Left colon (tissue), 2 donors: Measurements from ENCODE around the gene SPAAR. TPM values are rescaled to one million over a fixed set of nuclear protein-coding genes. Genes with fewer than 3 reads are reported as not detected.
"Not testable (repeated sequence)": the region's sequence is repeated elsewhere in the genome, so short reads cannot be mapped to it uniquely, and the experiment has no call there.

ENCODE experiments used
- ATAC-seq: fragments of 200-7000 bp; cut with Tn5 transposase; one replicate; pipeline ENCODE4 v1.9.1; 2020; ENCODE audit warnings: mild to moderate bottlenecking, moderate library complexity
- DNase-seq, 2 donors: peaks; one replicate each; pipeline ENCODE4 v3.0.0-alpha.2; 2020
- intact Hi-C, 2 donors: fragments of 100-400 bp; cut with DNase I in 1 of 2; cut with micrococcal nuclease in 1 of 2; formaldehyde crosslinking; loops; one replicate each; pipeline versions ENCODE4 v1.11.2 to v1.14.0; 2022; cut with DNase I, micrococcal nuclease
- total RNA-seq, 2 donors: library from RNA; stranded (reverse); fragmentation: NEBNext Ultra II Directional; extraction: Animal tissue kit (Norgen Biotek cat#: 25700); gene quantifications; one replicate each; pipeline ENCODE4 v1.2.1, GENCODE V29; 2021
- donor health status: DM: no; HTN: no; CAD: no.
- donor health status: DM: yes; HTN: yes; CAD: no.

SPAAR gene
- total RNA-seq, 2 donors from 2014 or later: 1.3 to 2.1 TPM

GRCh38 chr9:35914301-35914807 lies 5.1 kb downstream of the SPAAR start:
- intact Hi-C loops: no loop called here
- DNase-seq: peak; percentile 73 to 79
- ATAC-seq: peak; percentile 63

GRCh38 chr9:35915681-35916294 lies 6.5 kb downstream of the SPAAR start:
- ATAC-seq (peak; percentile 35), DNase-seq (peak; percentile 57 to 62)
- intact Hi-C loops: no loop called here

DNA sequence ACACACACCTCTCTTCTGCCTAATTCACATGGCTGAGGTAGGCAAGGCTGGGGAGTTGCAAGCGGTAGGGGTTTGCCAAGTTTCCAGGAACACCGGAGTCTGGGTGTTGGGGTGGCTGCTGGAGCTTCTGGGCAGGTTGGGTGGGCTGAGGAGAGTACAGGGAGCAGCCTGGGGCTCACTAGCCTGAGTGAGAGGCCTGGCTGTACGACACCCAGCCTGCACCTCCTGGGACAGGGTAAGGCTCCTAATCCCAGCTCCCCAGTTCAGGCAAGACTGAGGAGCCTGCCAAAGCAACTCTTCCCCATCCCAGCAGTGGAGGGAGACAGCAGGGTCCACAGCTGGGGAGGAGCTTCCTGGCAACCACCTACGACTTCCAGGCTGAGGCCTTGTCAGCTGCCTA lies 8.0 kb downstream of the SPAAR start:
- no peak for ATAC-seq
- intact Hi-C loops: no loop called here
- no peak for DNase-seq

DNA sequence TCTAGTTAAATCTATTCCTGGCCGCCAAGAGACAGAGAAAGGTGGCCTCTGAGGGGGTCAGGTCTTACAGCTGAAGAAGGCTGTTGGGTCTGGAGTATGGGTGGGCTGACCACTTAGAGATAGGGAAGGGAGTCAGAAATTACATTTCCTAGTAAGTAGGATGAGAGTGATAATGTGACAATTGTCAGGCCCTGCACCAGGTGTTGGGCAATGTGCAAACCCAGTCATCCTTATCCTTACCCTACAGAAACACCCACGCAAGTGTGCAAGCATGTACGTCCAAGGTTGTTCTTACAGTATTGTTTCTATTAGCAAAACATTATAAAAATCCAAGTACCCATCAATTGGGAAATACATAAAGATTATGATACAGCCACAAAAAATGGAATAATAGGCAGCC lies 9.5 kb downstream of the SPAAR start:
- intact Hi-C loops: no loop called here
- DNase-seq (no peak), ATAC-seq (no peak)

GRCh38 chr9:35919212-35920008 lies 10.1 kb downstream of the SPAAR start:
- DNase-seq (no peak), ATAC-seq (peak; percentile 3)
- intact Hi-C loops: no loop called here

DNA sequence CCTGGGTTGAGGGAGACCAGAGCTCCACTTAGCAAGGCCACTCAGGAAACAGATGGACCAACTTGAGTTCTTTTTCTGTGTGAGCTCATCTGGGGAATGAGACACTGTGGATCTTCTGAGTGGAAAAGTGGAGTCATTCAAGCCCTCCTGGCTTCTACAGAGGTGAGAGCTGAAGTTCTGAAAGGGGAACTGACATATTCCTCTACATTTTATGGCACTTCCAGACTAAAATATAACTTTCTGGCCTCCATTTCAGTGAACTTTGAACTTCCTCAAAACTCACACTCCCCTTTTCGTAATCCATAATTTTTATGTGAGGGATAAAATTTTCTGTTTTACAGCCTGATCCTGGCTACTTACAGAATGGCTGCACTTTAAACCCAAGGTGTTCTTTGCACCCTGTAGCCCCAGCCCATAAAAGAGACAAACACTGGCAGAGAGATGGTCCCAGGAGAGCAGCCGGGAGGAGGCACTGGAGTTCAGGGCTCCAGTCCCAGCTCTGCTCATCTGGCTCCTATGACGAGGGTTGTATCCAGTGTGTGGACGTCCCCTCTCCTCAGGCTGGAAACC lies 10.8 kb downstream of the SPAAR start:
- intact Hi-C loops: no loop called here
- ATAC-seq: peak; percentile 73

DNA sequence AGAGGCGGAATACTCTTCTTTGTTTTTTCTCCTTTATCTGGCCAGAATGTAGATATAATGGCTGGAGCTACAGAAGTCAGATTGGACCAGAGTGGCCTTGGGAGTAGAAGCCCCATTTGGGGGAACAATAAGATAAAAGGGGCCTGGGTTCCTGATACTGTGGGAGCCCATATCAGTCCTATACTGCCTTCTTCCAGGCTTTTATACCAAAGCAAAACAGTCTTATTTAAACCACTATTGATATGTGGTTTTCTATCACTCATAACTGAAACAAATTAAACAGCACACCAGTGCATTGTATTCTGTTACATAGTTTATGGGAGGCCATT lies 14.3 kb downstream of the SPAAR start:
- ATAC-seq: no peak
- intact Hi-C loops: no loop called here
- DNase-seq: no peak

More for the DNA sequence above, 10.8 kb downstream of the SPAAR start:
- DNase-seq: peak; percentile 71 to 83

GRCh38 chr9:35923927-35924763 lies 14.9 kb downstream of the SPAAR start:
- ATAC-seq (peak; percentile 54), DNase-seq (peak in 1 of 2 donors; percentile 73)
- intact Hi-C loops: no loop called here

DNA sequence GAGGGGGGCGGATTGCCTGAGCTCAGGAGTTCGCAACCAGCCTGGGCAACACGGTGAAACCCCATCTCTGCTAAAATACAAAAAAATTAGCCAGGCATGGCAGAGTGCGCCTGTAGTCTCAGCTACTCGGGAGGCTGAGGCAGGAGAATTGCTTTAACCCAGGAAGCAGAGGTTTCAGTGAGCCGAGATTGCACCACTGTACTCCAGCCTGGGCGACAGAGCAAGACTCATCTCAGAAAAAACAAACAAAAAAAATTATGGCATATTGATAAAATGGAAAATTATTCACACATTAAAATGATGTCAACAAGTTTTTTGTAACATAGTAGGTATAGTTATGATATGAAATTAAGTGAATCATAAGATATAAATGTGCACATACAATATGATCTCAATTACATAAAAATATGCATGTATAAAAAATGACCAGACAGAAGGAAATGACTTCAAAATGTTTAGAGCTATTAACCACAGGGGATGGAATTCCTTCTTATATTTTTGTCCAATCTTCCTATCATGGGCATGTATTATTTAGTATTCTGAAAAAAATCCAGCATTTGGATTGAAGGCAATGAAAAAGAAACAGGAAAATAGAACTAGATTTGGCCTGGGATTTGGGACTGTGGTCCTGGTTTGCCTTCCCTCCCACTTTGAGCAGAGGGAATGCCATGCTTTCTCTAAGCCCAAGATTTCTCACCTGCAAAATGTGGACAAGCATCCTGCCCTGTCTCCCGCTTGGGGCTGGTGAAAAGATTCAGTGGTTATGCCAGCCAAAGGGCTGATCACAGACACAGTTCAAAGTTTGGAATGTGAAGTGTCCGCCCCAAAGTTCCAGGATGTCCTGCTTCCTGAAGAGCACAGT lies 19.5 kb downstream of the SPAAR start:
- peak; percentile 85 for ATAC-seq
- intact Hi-C loops: no loop called here
- DNase-seq: no peak

DNA sequence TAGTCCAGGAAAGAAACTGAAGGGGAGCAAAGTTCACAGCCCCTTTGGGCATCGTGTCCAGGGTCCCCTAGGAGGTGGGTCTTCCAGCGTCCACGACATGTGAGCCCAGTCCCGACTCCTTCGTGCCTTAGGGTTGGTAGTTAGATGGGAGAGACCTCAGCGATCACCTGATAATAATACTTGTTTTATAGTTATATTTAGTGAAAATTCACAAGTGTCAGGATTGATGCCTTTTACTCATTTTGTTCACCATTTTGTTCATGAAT lies 20.1 kb downstream of the SPAAR start:
- intact Hi-C loops: no loop called here
- DNase-seq (no peak), ATAC-seq (no peak)

DNA sequence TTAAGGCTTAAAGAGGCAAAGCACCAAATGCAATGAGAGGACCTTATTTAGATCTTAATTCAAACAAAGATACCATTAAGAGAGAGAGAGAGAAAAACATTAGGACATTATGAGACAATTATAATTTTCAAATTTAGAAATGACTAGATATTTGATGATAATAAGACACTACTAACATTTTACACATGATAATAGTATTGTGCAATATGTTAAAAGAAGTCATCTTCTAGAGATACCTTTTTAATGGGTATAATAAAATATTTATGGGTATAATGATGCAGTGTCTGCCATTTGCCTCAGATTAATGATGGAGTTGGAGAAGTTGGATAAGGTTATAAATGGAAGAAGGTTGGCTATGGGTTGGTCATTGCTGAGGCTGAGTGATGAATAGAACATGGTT lies 21.2 kb downstream of the SPAAR start:
- ATAC-seq: no peak
- intact Hi-C loops: no loop called here
- no peak for DNase-seq

- ATAC-seq: no peak
- intact Hi-C loops: no loop called here
These were observed 21.7 kb downstream of the SPAAR start for GRCh38 chr9:35930989-35931388.

DNA sequence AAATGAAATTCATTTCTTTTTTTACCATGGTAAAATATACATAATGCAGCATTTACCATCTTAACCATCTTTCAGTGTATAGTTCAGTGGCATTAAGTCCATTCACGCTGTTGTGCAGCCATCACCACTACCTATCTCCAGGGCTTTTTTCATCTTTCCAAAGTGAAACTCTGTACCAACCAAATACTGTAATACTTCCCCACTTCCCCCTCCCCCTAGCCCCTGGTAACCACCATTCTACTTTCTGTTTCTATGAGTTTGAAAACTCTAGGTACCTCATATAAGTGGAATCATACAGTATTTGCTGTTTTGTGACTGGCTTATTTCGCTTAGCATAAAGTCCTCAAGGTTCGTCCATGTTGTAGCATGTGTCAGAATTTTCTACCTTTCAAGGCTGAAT lies 23.4 kb downstream of the SPAAR start:
- DNase-seq: no peak
- ATAC-seq: no peak
- intact Hi-C loops: no loop called here

More at GRCh38 chr9:35930989-35931388, 21.7 kb downstream of the SPAAR start:
- no peak for DNase-seq

- DNase-seq (no peak), ATAC-seq (no peak)
- intact Hi-C loops: no loop called here
These were observed 24.3 kb downstream of the SPAAR start for GRCh38 chr9:35933550-35934067.

GRCh38 chr9:35934069-35934468 lies 24.8 kb downstream of the SPAAR start:
- ATAC-seq, intact Hi-C loops: not testable (repeated sequence)

GRCh38 chr9:35935261-35935660 lies 26.0 kb downstream of the SPAAR start:
- ATAC-seq: no peak
- DNase-seq: no peak
- intact Hi-C loops: no loop called here

More at GRCh38 chr9:35934069-35934468, 24.8 kb downstream of the SPAAR start:
- DNase-seq: not testable (repeated sequence)

GRCh38 chr9:35935755-35936509 lies 26.6 kb downstream of the SPAAR start:
- ATAC-seq (no peak), DNase-seq (no peak)
- intact Hi-C loops: no loop called here

DNA sequence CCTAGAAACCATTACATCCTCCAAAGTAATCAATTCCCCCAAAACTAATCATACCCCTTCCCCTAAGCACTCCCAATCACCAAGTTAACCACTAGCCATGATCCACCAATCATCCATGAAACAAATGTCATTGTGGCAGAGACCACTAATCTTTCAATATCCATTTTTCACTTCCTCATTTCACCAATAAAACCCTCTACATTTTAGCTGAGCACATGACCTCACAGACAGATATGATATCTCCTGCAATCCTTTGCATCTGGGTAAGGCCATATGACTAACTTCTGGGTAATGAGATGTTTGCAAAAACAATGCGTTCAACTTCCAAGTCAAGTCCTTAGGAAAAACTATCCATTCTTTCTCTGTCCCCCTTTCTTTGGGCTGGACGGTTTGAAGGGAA lies 27.9 kb downstream of the SPAAR start:
- DNase-seq: no peak
- ATAC-seq: no peak
- intact Hi-C loops: no loop called here
